OCI-LY7 (cell line): ENCODE results near the gene PHACTR4.
"Not testable (repeated sequence)": the region's sequence is repeated elsewhere in the genome, so short reads cannot be mapped to it uniquely, and the experiment has no call there.

ENCODE experiments used
- EZH2phosphoT487 ChIP-seq: fragments of 200-600 bp; sonication (generic); IDR thresholded peaks from 2 replicates; pipeline ENCODE4 v1.6.1; 2018; ENCODE audit warnings: low read depth, borderline replicate concordance, mild to moderate bottlenecking, mixed run types, antibody characterized with exemption, low read length, moderate library complexity, mixed read lengths
- TF ChIP-seq, protein P1 (sequence below): fragments of 200-600 bp; sonication (generic); conservative IDR thresholded peaks from 2 replicates; pipeline ENCODE4 v1.5.1; 2014; ENCODE audit warnings: mild to moderate bottlenecking, antibody characterized with exemption, low read length, moderate library complexity, mixed read lengths

DNA sequence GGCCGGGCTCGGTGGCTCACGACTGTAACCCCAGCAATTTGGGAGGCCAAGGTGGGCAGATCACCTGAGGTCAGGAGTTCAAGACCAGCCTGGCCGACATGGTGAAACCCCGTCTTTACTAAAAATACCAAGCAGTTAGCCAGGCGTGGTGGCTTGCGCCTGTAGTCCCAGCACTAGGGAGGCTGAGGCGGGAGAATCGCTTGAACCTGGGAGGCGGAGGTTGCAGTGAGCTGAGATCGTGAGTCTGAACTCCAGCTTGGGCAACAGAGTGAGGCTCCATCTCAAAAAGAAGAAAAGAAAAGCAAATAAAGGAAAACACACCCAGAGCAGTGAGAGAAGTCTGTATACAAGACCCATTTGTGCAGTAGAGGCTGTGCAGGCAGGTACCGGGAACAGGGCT, 151.3 kb downstream of the PHACTR4 start:
- TF ChIP-seq, protein P1, sequence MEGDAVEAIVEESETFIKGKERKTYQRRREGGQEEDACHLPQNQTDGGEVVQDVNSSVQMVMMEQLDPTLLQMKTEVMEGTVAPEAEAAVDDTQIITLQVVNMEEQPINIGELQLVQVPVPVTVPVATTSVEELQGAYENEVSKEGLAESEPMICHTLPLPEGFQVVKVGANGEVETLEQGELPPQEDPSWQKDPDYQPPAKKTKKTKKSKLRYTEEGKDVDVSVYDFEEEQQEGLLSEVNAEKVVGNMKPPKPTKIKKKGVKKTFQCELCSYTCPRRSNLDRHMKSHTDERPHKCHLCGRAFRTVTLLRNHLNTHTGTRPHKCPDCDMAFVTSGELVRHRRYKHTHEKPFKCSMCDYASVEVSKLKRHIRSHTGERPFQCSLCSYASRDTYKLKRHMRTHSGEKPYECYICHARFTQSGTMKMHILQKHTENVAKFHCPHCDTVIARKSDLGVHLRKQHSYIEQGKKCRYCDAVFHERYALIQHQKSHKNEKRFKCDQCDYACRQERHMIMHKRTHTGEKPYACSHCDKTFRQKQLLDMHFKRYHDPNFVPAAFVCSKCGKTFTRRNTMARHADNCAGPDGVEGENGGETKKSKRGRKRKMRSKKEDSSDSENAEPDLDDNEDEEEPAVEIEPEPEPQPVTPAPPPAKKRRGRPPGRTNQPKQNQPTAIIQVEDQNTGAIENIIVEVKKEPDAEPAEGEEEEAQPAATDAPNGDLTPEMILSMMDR = not testable (repeated sequence)
- TF ChIP-seq EZH2phosphoT487 = not testable (repeated sequence)
